ENCODE data around the gene FYN. TPM values are rescaled to one million over a fixed set of nuclear protein-coding genes. Genes with fewer than 3 reads are reported as not detected.

Gene FYN
- total and polyA plus RNA-seq, 2 of the 4 experiments (the other 2 are of a cell fraction): 30.8 to 36.4 TPM

DNA sequence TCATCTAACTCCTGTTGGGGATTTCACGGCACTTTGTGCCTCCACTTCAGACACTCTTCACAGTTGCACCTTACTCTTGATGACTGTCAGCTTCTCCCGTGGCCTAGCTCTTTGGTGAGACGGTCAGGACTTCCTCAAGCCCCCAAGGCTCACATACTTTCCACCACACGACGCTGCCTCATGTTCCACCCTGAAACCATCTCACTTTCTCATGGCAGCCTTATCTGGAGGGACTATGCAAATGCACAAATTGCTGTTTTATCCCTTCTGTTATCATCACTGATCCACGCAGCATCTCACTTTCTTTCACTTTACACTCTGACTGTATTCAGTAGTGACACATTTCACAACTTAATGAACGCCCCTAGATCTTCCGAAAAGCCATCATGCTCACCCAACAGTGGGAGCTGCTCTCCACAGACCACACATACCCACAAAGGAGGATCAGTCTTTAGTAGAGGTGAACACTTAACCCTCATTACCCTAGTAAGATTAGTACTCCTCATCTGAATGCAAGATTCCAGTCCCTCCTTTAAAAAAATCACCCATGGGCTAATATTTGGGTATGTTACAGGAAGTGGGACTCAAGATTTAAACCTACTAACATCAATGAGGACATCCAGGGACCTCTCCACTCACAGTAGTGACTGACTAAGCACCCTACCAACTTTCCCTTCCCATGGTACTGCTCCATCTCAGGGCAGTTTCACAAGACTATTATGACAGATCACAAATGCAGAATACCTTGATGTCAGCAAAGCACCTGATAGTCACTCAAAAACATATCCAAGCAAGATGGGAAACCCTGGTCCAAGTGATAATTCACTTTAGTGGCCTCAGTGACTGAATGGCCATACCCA is 35.4 kb downstream of the FYN start:
- H2BK120ac ChIP-seq (ENCODE audit: low read depth, low read length): no peak overlapping the region
- no peak overlapping the region for H2AK9ac ChIP-seq (replicated peaks; ENCODE audit: low read depth, low read length, poor library complexity)
- no peaks in the 10 kb centered on the region for H3K27me3 ChIP-seq (ENCODE audit: control insufficient read depth, insufficient read depth, low read length)
- peaks cover 6% of the 10 kb centered on the region; the same call in 1 of the 2 replicates for H4K20me1 ChIP-seq (ENCODE audit: insufficient read depth, low read length)
- no peak overlapping the region for H4K91ac ChIP-seq (ENCODE audit: insufficient read depth, low read depth, low read length)
- no peak overlapping the region for H2AFZ ChIP-seq (replicated peaks; ENCODE audit: low read length, poor library complexity)
- no peak overlapping the region for H3K23ac ChIP-seq (ENCODE audit: low read depth, low read length)
- H3K4me3 ChIP-seq (ENCODE audit: insufficient read depth, low read depth, low read length): no peak overlapping the region
- H3K18ac ChIP-seq (ENCODE audit: low read depth, low read length): no peak overlapping the region
- ChIA-PET CTCF (no interaction called here), POLR2A (ENCODE audit: unreplicated experiment) (no interaction called here)
- H3K4ac ChIP-seq (ENCODE audit: low read depth, low read length): no peak overlapping the region
- no peak overlapping the region for H3K14ac ChIP-seq (replicated peaks; ENCODE audit: low read depth, low read length)
- in situ Hi-C loops (cut with MboI; ENCODE audit: low sequenced_read_pairs) (no loop called here), intact Hi-C loops (cut with micrococcal nuclease) (no loop called here), dilution Hi-C loops (cut with HindIII; ENCODE audit: low sequenced_read_pairs, unreplicated experiment) (no loop called here)
- no peak overlapping the region for H2BK5ac ChIP-seq (ENCODE audit: low read depth, low read length, poor library complexity, severe bottlenecking)
- H3K79me1 ChIP-seq (ENCODE audit: low read depth in 1 of 2, low read length in 2 of 2): peaks cover 31 to 33% of the 10 kb centered on the region in 2 experiments
- H3K56ac ChIP-seq (ENCODE audit: extremely low read depth, insufficient read depth, low read length): no peak overlapping the region
- H2BK15ac ChIP-seq (ENCODE audit: low read depth, low read length): no peak overlapping the region
- WGBS, 2 experiments (ENCODE audit: extremely low coverage in 2 of 2, insufficient read length in 1 of 2): 95% methylated on average over 6 of the region's 8 CpGs; no CpG with 5 or more reads in 1 of the 2 experiments
- no peak overlapping the region for H2BK20ac ChIP-seq (ENCODE audit: low read depth, low read length)
- H3K4me2 ChIP-seq (ENCODE audit: low read depth, low read length): no peak overlapping the region
- H3K4me1 ChIP-seq (ENCODE audit: control insufficient read depth, insufficient read depth, low read length): peaks cover 9% of the 10 kb centered on the region
- no peaks in the 10 kb centered on the region for H3K9me3 ChIP-seq (ENCODE audit: control insufficient read depth, insufficient read depth, low read length)
- H3K27ac ChIP-seq (ENCODE audit: insufficient read depth, low read length): no peak overlapping the region
- no peak overlapping the region for H3K9ac ChIP-seq (ENCODE audit: low read depth, low read length)
- no peak overlapping the region for H4K5ac ChIP-seq (ENCODE audit: low read depth, low read length)
- no peak for DNase-seq
- H3K36me3 ChIP-seq (ENCODE audit: control insufficient read depth, insufficient read depth, low read length): 0 out of 2 replicates have a peak, but pooled peaks cover 2% of the 10 kb centered on the region
- BruUV-seq (replicated peaks): no TSS peak
- peaks cover 13% of the 10 kb centered on the region for H3K9me1 ChIP-seq (ENCODE audit: insufficient read depth, low read length)
- H4K8ac ChIP-seq (ENCODE audit: low read depth in 2 of 2, low read length in 2 of 2): no peak overlapping the region
- H2AK5ac ChIP-seq (ENCODE audit: low read depth, low read length): no peak overlapping the region
- ATAC-seq (ENCODE audit: low read depth): no peak
- TF ChIP-seq, protein P1, sequence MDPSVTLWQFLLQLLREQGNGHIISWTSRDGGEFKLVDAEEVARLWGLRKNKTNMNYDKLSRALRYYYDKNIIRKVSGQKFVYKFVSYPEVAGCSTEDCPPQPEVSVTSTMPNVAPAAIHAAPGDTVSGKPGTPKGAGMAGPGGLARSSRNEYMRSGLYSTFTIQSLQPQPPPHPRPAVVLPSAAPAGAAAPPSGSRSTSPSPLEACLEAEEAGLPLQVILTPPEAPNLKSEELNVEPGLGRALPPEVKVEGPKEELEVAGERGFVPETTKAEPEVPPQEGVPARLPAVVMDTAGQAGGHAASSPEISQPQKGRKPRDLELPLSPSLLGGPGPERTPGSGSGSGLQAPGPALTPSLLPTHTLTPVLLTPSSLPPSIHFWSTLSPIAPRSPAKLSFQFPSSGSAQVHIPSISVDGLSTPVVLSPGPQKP (IDR thresholded peaks at IDR 0.05; ENCODE audit: borderline replicate concordance, low read depth, low read length): no peak
- no peak for TF ChIP-seq BHLHE40 (IDR thresholded peaks at IDR 0.05; ENCODE audit: low read depth, low read length)
- no peak for TF ChIP-seq SMC3 (IDR thresholded peaks at IDR 0.05; ENCODE audit: low read depth, low read length)
- TF ChIP-seq, protein P2, sequence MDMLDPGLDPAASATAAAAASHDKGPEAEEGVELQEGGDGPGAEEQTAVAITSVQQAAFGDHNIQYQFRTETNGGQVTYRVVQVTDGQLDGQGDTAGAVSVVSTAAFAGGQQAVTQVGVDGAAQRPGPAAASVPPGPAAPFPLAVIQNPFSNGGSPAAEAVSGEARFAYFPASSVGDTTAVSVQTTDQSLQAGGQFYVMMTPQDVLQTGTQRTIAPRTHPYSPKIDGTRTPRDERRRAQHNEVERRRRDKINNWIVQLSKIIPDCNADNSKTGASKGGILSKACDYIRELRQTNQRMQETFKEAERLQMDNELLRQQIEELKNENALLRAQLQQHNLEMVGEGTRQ (IDR thresholded peaks at IDR 0.05; ENCODE audit: low read depth, low read length): no peak
- no peak for TF ChIP-seq CEBPB (IDR thresholded peaks at IDR 0.05; ENCODE audit: low read depth, low read length)
- no peak for TF ChIP-seq MXI1 (IDR thresholded peaks at IDR 0.05; ENCODE audit: borderline replicate concordance, low read depth, low read length)
- no peak for TF ChIP-seq MAFK (IDR thresholded peaks at IDR 0.05; ENCODE audit: low read depth, low read length)
- no peak for TF ChIP-seq NFE2L2 (IDR thresholded peaks at IDR 0.05; ENCODE audit: low read depth, low read length)
- no peak for TF ChIP-seq POLR2A (IDR thresholded peaks at IDR 0.05; ENCODE audit: low read depth, low read length)
- no peak for TF ChIP-seq FOS (IDR thresholded peaks at IDR 0.05; ENCODE audit: low read depth, low read length)
- no peak for TF ChIP-seq MAZ (IDR thresholded peaks at IDR 0.05; ENCODE audit: borderline replicate concordance, low read depth, low read length)
- no peak for TF ChIP-seq RAD21 (IDR thresholded peaks at IDR 0.05; ENCODE audit: low read length)
- TF ChIP-seq, protein P3, sequence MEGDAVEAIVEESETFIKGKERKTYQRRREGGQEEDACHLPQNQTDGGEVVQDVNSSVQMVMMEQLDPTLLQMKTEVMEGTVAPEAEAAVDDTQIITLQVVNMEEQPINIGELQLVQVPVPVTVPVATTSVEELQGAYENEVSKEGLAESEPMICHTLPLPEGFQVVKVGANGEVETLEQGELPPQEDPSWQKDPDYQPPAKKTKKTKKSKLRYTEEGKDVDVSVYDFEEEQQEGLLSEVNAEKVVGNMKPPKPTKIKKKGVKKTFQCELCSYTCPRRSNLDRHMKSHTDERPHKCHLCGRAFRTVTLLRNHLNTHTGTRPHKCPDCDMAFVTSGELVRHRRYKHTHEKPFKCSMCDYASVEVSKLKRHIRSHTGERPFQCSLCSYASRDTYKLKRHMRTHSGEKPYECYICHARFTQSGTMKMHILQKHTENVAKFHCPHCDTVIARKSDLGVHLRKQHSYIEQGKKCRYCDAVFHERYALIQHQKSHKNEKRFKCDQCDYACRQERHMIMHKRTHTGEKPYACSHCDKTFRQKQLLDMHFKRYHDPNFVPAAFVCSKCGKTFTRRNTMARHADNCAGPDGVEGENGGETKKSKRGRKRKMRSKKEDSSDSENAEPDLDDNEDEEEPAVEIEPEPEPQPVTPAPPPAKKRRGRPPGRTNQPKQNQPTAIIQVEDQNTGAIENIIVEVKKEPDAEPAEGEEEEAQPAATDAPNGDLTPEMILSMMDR (conservative IDR thresholded peaks at IDR 0.05; ENCODE audit: low read depth, low read length): no peak
- TF ChIP-seq RCOR1 (IDR thresholded peaks at IDR 0.05; ENCODE audit: insufficient replicate concordance, low read length): no peak
- no peak for TF ChIP-seq CHD1 (IDR thresholded peaks at IDR 0.05; ENCODE audit: low read depth, low read length)

All from IMR-90 (cell line).